Liver (tissue), 3 donors: ENCODE data around the gene EEFSEC.

ENCODE experiments used
- EGR1 ChIP-seq, 2 donors: IDR thresholded peaks; 2 replicates each; pipeline ENCODE4 v1.6.1; 2016 to 2018; ENCODE audit warnings: antibody characterized with exemption in 2 of 2, low read depth in 2 of 2
- GABPA ChIP-seq, 2 donors: IDR thresholded peaks in 1 of 2; conservative IDR thresholded peaks in 1 of 2; 2 replicates each; pipeline ENCODE4 v1.6.1; 2016; ENCODE audit warnings: antibody characterized with exemption in 2 of 2, mild to moderate bottlenecking in 1 of 2, moderate library complexity in 1 of 2
- HNF4A ChIP-seq, 2 donors: conservative IDR thresholded peaks; 2 replicates each; pipeline ENCODE4 v1.6.1; 2016; ENCODE audit warnings: antibody characterized with exemption in 2 of 2, mild to moderate bottlenecking in 2 of 2
- JUND ChIP-seq, 2 donors: IDR thresholded peaks; 2 replicates each; pipeline ENCODE4 v1.6.1; 2016; ENCODE audit warnings: antibody characterized with exemption in 2 of 2
- RAD21 ChIP-seq, 2 donors: IDR thresholded peaks; 2 replicates each; pipeline ENCODE4 v1.6.1; 2016; ENCODE audit warnings: antibody characterized with exemption in 2 of 2, mild to moderate bottlenecking in 2 of 2
- SP1 ChIP-seq: IDR thresholded peaks from 2 replicates; pipeline ENCODE4 v1.6.1; 2018; ENCODE audit warnings: antibody characterized with exemption, mild to moderate bottlenecking
- TAF1 ChIP-seq: conservative IDR thresholded peaks from 2 replicates; pipeline ENCODE4 v1.6.1; 2016; ENCODE audit warnings: antibody characterized with exemption, mild to moderate bottlenecking
- TF ChIP-seq, protein P1 (sequence below): IDR thresholded peaks from 2 replicates; pipeline ENCODE4 v1.6.1; 2016; ENCODE audit warnings: antibody characterized with exemption
- TF ChIP-seq, protein P2 (sequence below): fragments of 150-350 bp; IDR thresholded peaks from 2 replicates; pipeline ENCODE4 v1.5.1; 2017; ENCODE audit warnings: improper control_type of control experiment, low read depth, low read length; ENCODE audit not compliant: missing input control
- TF ChIP-seq, protein P3 (sequence below): IDR thresholded peaks from 2 replicates; pipeline ENCODE4 v1.6.1; 2016; ENCODE audit warnings: antibody characterized with exemption, mild to moderate bottlenecking
- TF ChIP-seq, protein P4 (sequence below): IDR thresholded peaks from 2 replicates; pipeline ENCODE4 v1.6.1; 2016; ENCODE audit warnings: antibody characterized with exemption
- donor health status: healthy.
- donor health status: healthy.

GRCh38 chr3:128395046-128395445 lies 241.8 kb downstream of the EEFSEC start:
- TF ChIP-seq, protein P1, sequence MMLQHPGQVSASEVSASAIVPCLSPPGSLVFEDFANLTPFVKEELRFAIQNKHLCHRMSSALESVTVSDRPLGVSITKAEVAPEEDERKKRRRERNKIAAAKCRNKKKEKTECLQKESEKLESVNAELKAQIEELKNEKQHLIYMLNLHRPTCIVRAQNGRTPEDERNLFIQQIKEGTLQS, result no peak
- TF ChIP-seq, protein P2, sequence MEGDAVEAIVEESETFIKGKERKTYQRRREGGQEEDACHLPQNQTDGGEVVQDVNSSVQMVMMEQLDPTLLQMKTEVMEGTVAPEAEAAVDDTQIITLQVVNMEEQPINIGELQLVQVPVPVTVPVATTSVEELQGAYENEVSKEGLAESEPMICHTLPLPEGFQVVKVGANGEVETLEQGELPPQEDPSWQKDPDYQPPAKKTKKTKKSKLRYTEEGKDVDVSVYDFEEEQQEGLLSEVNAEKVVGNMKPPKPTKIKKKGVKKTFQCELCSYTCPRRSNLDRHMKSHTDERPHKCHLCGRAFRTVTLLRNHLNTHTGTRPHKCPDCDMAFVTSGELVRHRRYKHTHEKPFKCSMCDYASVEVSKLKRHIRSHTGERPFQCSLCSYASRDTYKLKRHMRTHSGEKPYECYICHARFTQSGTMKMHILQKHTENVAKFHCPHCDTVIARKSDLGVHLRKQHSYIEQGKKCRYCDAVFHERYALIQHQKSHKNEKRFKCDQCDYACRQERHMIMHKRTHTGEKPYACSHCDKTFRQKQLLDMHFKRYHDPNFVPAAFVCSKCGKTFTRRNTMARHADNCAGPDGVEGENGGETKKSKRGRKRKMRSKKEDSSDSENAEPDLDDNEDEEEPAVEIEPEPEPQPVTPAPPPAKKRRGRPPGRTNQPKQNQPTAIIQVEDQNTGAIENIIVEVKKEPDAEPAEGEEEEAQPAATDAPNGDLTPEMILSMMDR, result no peak
- TF ChIP-seq SP1 (no peak), TAF1 (no peak), JUND (IDR thresholded peaks at IDR 0.05) (no peak), RAD21 (IDR thresholded peaks at IDR 0.05) (no peak), EGR1 (IDR thresholded peaks at IDR 0.05; ENCODE audit: low read depth in 2 of 2) (no peak), HNF4A (conservative IDR thresholded peaks at IDR 0.05) (no peak), GABPA (IDR thresholded peaks at IDR 0.05 in 1 of 2, conservative IDR thresholded peaks at IDR 0.05 in 1 of 2) (no peak)
- TF ChIP-seq, protein P3, sequence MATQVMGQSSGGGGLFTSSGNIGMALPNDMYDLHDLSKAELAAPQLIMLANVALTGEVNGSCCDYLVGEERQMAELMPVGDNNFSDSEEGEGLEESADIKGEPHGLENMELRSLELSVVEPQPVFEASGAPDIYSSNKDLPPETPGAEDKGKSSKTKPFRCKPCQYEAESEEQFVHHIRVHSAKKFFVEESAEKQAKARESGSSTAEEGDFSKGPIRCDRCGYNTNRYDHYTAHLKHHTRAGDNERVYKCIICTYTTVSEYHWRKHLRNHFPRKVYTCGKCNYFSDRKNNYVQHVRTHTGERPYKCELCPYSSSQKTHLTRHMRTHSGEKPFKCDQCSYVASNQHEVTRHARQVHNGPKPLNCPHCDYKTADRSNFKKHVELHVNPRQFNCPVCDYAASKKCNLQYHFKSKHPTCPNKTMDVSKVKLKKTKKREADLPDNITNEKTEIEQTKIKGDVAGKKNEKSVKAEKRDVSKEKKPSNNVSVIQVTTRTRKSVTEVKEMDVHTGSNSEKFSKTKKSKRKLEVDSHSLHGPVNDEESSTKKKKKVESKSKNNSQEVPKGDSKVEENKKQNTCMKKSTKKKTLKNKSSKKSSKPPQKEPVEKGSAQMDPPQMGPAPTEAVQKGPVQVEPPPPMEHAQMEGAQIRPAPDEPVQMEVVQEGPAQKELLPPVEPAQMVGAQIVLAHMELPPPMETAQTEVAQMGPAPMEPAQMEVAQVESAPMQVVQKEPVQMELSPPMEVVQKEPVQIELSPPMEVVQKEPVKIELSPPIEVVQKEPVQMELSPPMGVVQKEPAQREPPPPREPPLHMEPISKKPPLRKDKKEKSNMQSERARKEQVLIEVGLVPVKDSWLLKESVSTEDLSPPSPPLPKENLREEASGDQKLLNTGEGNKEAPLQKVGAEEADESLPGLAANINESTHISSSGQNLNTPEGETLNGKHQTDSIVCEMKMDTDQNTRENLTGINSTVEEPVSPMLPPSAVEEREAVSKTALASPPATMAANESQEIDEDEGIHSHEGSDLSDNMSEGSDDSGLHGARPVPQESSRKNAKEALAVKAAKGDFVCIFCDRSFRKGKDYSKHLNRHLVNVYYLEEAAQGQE, result no peak
- TF ChIP-seq, protein P4, sequence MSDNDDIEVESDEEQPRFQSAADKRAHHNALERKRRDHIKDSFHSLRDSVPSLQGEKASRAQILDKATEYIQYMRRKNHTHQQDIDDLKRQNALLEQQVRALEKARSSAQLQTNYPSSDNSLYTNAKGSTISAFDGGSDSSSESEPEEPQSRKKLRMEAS, result no peak
